ENCODE results near the gene LAMTOR1. TPM values are rescaled to one million over a fixed set of nuclear protein-coding genes. Genes with fewer than 3 reads are reported as not detected.

The LAMTOR1 gene
- polyA plus RNA-seq, 2 of the 4 experiments (the other 2 are of a cell fraction), result 66.1 to 119 TPM

GRCh38 chr11:72100009-72100408, 3.1 kb downstream of the LAMTOR1 start:
- TF ChIP-seq KDM5A (IDR thresholded peaks at IDR 0.05) (no peak), REST (IDR thresholded peaks at IDR 0.05) (no peak), ZSCAN20 (CRISPR knock-in tag; IDR thresholded peaks at IDR 0.05) (no peak), ATOH8 (CRISPR knock-in tag; IDR thresholded peaks at IDR 0.05; ENCODE audit: low read depth) (no peak), BHLHE40 (IDR thresholded peaks at IDR 0.05; ENCODE audit: low read depth, low read length) (no peak), CBX8 (IDR thresholded peaks at IDR 0.05) (no peak), MAX (IDR thresholded peaks at IDR 0.05) (no peak)
- ATAC-seq, result no peak
- Histone ChIP-seq H3K4me1 (peaks cover 14% of the 10 kb centered on the region), H3K9me3 (no peaks in the 10 kb centered on the region), H3K4me3 (no peak overlapping the region), H3K4me2 (no peak overlapping the region), H3K27ac (no peak overlapping the region)
- FAIRE-seq, result no peak
- no peak for DNase-seq (ENCODE audit: low read depth in 1 of 2, low spot score in 1 of 2)
- POLR2A ChIA-PET, result interaction anchor here (0.5 kb wide), 1 partner anchor 40 kb away, joined by 3 read pairs; no protein-coding TSS in a partner anchor
- WGBS (ENCODE audit: missing lambda C conversion rate), result 88% methylated on average over 3 of the region's 3 CpGs
- CTCF ChIA-PET, result interaction anchor here (0.6 to 14.0 kb wide), 13 partner anchors 8 to 261 kb away, joined by 3 to 354 read pairs (median 4); no protein-coding TSS in a partner anchor

- FAIRE-seq (no peak), DNase-seq (ENCODE audit: low read depth in 1 of 2, low spot score in 1 of 2) (no peak), ATAC-seq (no peak)
- TF ChIP-seq ZFP36 (IDR thresholded peaks at IDR 0.05; ENCODE audit: borderline replicate concordance, partially characterized antibody), result no peak
- TF ChIP-seq HMGXB4 (CRISPR knock-in tag; IDR thresholded peaks at IDR 0.05; ENCODE audit: borderline replicate concordance), result no peak
- TF ChIP-seq NR3C1 (IDR thresholded peaks at IDR 0.05), result no peak
- TF ChIP-seq PBX3 (IDR thresholded peaks at IDR 0.05), result no peak
- TF ChIP-seq CBX8 (IDR thresholded peaks at IDR 0.05), result no peak
- no peak for TF ChIP-seq CTCF (IDR thresholded peaks at IDR 0.05)
- TF ChIP-seq FOSL2 (IDR thresholded peaks at IDR 0.05), result no peak
- TF ChIP-seq FOSL2 (CRISPR knock-in tag; IDR thresholded peaks at IDR 0.05), result no peak
- no peak for TF ChIP-seq HOXB13 (CRISPR knock-in tag; IDR thresholded peaks at IDR 0.05; ENCODE audit: low read depth)
- TF ChIP-seq CEBPB (IDR thresholded peaks at IDR 0.05), result no peak
- TF ChIP-seq RARB (CRISPR knock-in tag; IDR thresholded peaks at IDR 0.05), result no peak
- no peak for TF ChIP-seq NPAS2 (CRISPR knock-in tag; IDR thresholded peaks at IDR 0.05; ENCODE audit: borderline replicate concordance)
- no peak for TF ChIP-seq RNF2 (IDR thresholded peaks at IDR 0.05; ENCODE audit: borderline replicate concordance, low read depth)
- no peak overlapping the region for H3K4me3 ChIP-seq
- H3K4me2 ChIP-seq, result no peak overlapping the region
- CTCF ChIA-PET, result interaction anchor here (0.8 to 14.0 kb wide), 11 partner anchors 8 to 332 kb away, joined by 3 to 354 read pairs (median 4); no protein-coding TSS in a partner anchor
- POLR2A ChIA-PET, result no interaction called here
- no peaks in the 10 kb centered on the region for H3K9me3 ChIP-seq
- WGBS (ENCODE audit: missing lambda C conversion rate), result 93% methylated on average over 2 of the region's 3 CpGs
- no peak overlapping the region for H3K27ac ChIP-seq
- H3K4me1 ChIP-seq, result peaks cover 14% of the 10 kb centered on the region
Measured at GRCh38 chr11:72098741-72099140, 4.4 kb downstream of the LAMTOR1 start.
